OCI-LY3 (cell line): ENCODE data around the gene OR2A5.
"Not testable (repeated sequence)": the region's sequence is repeated elsewhere in the genome, so short reads cannot be mapped to it uniquely, and the experiment has no call there.

ENCODE experiments used
- H2AFZ ChIP-seq: fragments of 200-600, 300-600 bp; shearing (Covaris generic); 2 replicates; pipeline ENCODE4 v1.6.0; 2014; ENCODE audit warnings: antibody characterized with exemption, low read depth, low read length
- H3K27ac ChIP-seq: fragments of 200-600, 300-600 bp; sonication (generic); 2 replicates; pipeline ENCODE4 v1.5.1; 2014; ENCODE audit warnings: mild to moderate bottlenecking, low read length, moderate library complexity, mixed read lengths
- H3K27me3 ChIP-seq: fragments of 200-600, 300-600 bp; sonication (generic); 2 replicates; pipeline ENCODE4 v1.6.1; 2014; ENCODE audit warnings: low read depth, low read length, mixed read lengths
- H3K36me3 ChIP-seq: fragments of 200-600, 300-600 bp; sonication (generic); replicated peaks from 2 replicates; pipeline ENCODE3; 2014; ENCODE audit warnings: low read depth, low read length, mixed read lengths
- H3K4me1 ChIP-seq: fragments of 300-600, 200-600 bp; sonication (generic); 2 replicates; pipeline ENCODE4 v1.6.1; 2014; ENCODE audit warnings: low read length, mixed read lengths
- H3K4me2 ChIP-seq: fragments of 200-600, 300-600 bp; sonication (generic); 2 replicates; pipeline ENCODE4 v1.6.1; 2014; ENCODE audit warnings: low read length, mixed read lengths
- H3K4me3 ChIP-seq: fragments of 300-600, 200-600 bp; sonication (generic); 2 replicates; pipeline ENCODE4 v1.5.1; 2014; ENCODE audit warnings: antibody characterized with exemption, mild to moderate bottlenecking, low read length, moderate library complexity
- H3K79me2 ChIP-seq: fragments of 300-600, 200-600 bp; shearing (Covaris generic); 2 replicates; pipeline ENCODE4 v1.6.1; 2014; ENCODE audit warnings: mild to moderate bottlenecking, low read length, mixed read lengths
- H3K9ac ChIP-seq: fragments of 300-600, 200-600 bp; shearing (Covaris generic); 2 replicates; pipeline ENCODE4 v1.6.0; 2014; ENCODE audit warnings: mild to moderate bottlenecking, low read length, moderate library complexity
- H3K9me3 ChIP-seq: fragments of 200-600, 300-600 bp; shearing (Covaris generic); 2 replicates; pipeline ENCODE4 v1.6.1; 2014; ENCODE audit warnings: low read length, mixed read lengths; ENCODE audit not compliant: insufficient read depth
- H4K20me1 ChIP-seq: fragments of 200-600, 300-600 bp; sonication (generic); 2 replicates; pipeline ENCODE4 v1.6.1; 2016; ENCODE audit warnings: low read length, mixed read lengths; ENCODE audit not compliant: insufficient read depth
- CTCF ChIP-seq: fragments of 200-600, 300-600 bp; sonication (generic); IDR thresholded peaks from 2 replicates; pipeline ENCODE4 v1.5.1; 2014; ENCODE audit warnings: antibody characterized with exemption, low read length, low read depth
- EZH2phosphoT487 ChIP-seq: fragments of 200-600 bp; shearing (Covaris generic); IDR thresholded peaks from 2 replicates; pipeline ENCODE4 v1.6.1; 2018; ENCODE audit warnings: antibody characterized with exemption, mixed run types, low read depth

Gene OR2A5

GRCh38 chr7:144006029-144006691 is 42.6 kb upstream of the OR2A5 start:
- Histone ChIP-seq H3K9ac (no peak overlapping the region), H3K4me3 (no peak overlapping the region), H2AFZ (no peak overlapping the region), H3K9me3 (no peaks in the 10 kb centered on the region), H3K4me2 (no peak overlapping the region), H3K4me1 (no peaks in the 10 kb centered on the region), H4K20me1 (no peaks in the 10 kb centered on the region), H3K27me3 (peaks cover 14% of the 10 kb centered on the region; the same call in 1 of the 2 replicates), H3K36me3 (no peaks in the 10 kb centered on the region), H3K27ac (no peak overlapping the region), H3K79me2 (no peaks in the 10 kb centered on the region)
- TF ChIP-seq CTCF = no peak
- no peak for TF ChIP-seq EZH2phosphoT487

GRCh38 chr7:144006692-144007042 is 42.1 kb upstream of the OR2A5 start:
- Histone ChIP-seq H3K9me3 (no peaks in the 10 kb centered on the region), H2AFZ (no peak overlapping the region), H3K4me3 (no peak overlapping the region), H3K36me3 (no peaks in the 10 kb centered on the region), H4K20me1 (no peaks in the 10 kb centered on the region), H3K79me2 (no peaks in the 10 kb centered on the region), H3K4me2 (no peak overlapping the region), H3K4me1 (no peaks in the 10 kb centered on the region), H3K9ac (no peak overlapping the region), H3K27me3 (peaks cover 10% of the 10 kb centered on the region; the same call in 1 of the 2 replicates), H3K27ac (no peak overlapping the region)
- TF ChIP-seq EZH2phosphoT487 (no peak), CTCF (no peak)

GRCh38 chr7:144009361-144009760 is 39.4 kb upstream of the OR2A5 start:
- Histone ChIP-seq H4K20me1 (no peaks in the 10 kb centered on the region), H3K9me3 (no peaks in the 10 kb centered on the region), H3K27me3 (no peaks in the 10 kb centered on the region), H3K27ac (no peak overlapping the region), H3K36me3 (no peaks in the 10 kb centered on the region), H3K79me2 (no peaks in the 10 kb centered on the region), H2AFZ (no peak overlapping the region), H3K9ac (no peak overlapping the region), H3K4me2 (no peak overlapping the region), H3K4me1 (no peaks in the 10 kb centered on the region), H3K4me3 (no peak overlapping the region)
- TF ChIP-seq CTCF (no peak), EZH2phosphoT487 (no peak)

- H3K4me3 ChIP-seq, H3K27ac ChIP-seq, H3K4me1 ChIP-seq, H2AFZ ChIP-seq, H3K4me2 ChIP-seq, H4K20me1 ChIP-seq, H3K27me3 ChIP-seq, H3K79me2 ChIP-seq, H3K36me3 ChIP-seq, H3K9ac ChIP-seq, H3K9me3 ChIP-seq: not testable (repeated sequence)
These were observed 38.7 kb upstream of the OR2A5 start for GRCh38 chr7:144010061-144010460.

- H2AFZ ChIP-seq, H3K9ac ChIP-seq, H3K27ac ChIP-seq, H3K4me3 ChIP-seq, H3K36me3 ChIP-seq, H3K79me2 ChIP-seq, H3K4me2 ChIP-seq, H3K27me3 ChIP-seq, H3K9me3 ChIP-seq, H4K20me1 ChIP-seq, H3K4me1 ChIP-seq: not testable (repeated sequence)
These were observed 37.9 kb upstream of the OR2A5 start for GRCh38 chr7:144010821-144011220.
